ENCODE measurements around the gene SIX1. TPM values are rescaled to one million over a fixed set of nuclear protein-coding genes. Genes with fewer than 3 reads are reported as not detected.
A peak's percentile ranks its signal among the peaks of the same experiment; 100 is the strongest.

The SIX1 gene
- total RNA-seq = under 0.01 and 0.64 TPM in 2 replicates

DNA sequence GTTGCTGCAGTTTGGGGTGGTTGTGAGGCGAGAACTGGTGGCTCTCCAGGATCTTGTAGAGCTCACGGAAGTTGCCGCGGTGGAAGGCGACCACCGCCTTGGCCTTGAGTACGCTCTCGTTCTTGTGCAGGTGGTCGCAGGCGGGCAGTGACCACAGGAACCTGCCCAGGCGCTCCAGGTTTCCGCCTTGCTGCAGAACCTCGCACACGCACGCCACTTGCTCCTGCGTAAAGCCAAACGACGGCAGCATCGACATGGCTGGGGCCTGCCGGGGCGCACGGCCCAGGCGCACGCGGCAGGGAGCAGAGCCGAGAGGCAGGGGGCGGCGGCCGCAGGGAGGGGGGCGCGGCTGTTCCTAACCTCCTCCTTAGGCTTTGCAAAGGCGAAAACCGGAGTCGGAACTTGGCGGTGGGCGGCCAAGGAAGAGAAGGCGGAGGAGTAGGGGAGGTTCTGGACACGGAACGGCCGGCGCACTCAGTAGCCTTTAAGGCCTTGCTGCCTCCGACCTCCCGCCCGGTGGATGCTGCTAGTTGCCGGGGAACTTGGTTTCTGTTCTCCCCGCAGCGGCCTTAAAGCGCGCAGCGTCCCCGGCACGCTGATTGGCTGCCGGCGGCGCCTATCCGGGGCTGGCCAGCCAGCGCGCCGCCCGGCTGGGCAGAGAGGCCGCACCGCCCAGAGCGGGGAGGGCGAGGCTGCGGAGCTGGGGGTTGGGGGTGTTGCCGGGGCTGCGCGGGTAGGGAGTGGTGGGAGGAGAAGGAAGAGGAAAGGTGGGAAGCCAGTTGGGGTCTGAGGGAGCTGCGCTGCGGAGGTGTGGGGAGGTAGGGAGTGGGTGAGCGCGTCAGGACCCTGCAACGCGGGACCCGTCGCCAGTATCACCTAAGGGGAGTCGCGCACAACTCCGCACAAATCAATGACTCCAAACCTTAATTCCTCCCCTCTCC is at the start of gene SIX1:
SIX1 (minus strand) TSS at position 544 of the 941 bp plus-strand sequence; CDS start at position 256, 288 bp downstream.
- H3K4me3 ChIP-seq (ENCODE audit: low read depth, low read length) = peak within 1 kb of the TSS; percentile 55
- TF ChIP-seq, protein P1, sequence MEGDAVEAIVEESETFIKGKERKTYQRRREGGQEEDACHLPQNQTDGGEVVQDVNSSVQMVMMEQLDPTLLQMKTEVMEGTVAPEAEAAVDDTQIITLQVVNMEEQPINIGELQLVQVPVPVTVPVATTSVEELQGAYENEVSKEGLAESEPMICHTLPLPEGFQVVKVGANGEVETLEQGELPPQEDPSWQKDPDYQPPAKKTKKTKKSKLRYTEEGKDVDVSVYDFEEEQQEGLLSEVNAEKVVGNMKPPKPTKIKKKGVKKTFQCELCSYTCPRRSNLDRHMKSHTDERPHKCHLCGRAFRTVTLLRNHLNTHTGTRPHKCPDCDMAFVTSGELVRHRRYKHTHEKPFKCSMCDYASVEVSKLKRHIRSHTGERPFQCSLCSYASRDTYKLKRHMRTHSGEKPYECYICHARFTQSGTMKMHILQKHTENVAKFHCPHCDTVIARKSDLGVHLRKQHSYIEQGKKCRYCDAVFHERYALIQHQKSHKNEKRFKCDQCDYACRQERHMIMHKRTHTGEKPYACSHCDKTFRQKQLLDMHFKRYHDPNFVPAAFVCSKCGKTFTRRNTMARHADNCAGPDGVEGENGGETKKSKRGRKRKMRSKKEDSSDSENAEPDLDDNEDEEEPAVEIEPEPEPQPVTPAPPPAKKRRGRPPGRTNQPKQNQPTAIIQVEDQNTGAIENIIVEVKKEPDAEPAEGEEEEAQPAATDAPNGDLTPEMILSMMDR (IDR thresholded peaks at IDR 0.05; ENCODE audit: insufficient read depth, low read depth, low read length) = no peak
- peak; percentile 84 for DNase-seq (ENCODE audit: low read depth)

DNA sequence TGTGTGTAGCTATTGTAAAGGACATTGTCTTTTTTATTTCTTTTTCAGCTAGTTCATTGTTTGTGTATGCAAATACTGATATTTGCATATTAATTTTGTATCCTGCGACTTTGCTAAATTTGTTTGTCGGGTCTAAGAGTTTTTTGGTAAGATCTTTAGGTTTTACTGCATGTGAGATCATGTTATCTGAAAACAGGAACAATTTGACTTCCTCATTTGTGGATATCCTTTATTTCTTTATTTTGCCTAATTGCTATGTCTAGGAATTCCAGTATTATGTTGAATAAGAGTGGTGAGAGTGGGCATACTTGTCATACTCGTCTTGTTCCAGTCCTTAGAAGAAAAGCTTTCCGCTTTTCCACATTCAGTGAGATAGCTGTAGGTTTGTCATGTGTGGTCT is 46.0 kb upstream of the SIX1 start:
- no peak for DNase-seq (ENCODE audit: low read depth)
- TF ChIP-seq, protein P1 (IDR thresholded peaks at IDR 0.05; ENCODE audit: insufficient read depth, low read depth, low read length) = no peak
- H3K4me3 ChIP-seq (ENCODE audit: low read depth, low read length) = no peak overlapping the region

GRCh38 chr14:60691383-60692113 is 42.3 kb upstream of the SIX1 start:
- TF ChIP-seq, protein P1 (IDR thresholded peaks at IDR 0.05; ENCODE audit: insufficient read depth, low read depth, low read length) = no peak
- no peak for DNase-seq (ENCODE audit: low read depth)
- no peak overlapping the region for H3K4me3 ChIP-seq (ENCODE audit: low read depth, low read length)

DNA sequence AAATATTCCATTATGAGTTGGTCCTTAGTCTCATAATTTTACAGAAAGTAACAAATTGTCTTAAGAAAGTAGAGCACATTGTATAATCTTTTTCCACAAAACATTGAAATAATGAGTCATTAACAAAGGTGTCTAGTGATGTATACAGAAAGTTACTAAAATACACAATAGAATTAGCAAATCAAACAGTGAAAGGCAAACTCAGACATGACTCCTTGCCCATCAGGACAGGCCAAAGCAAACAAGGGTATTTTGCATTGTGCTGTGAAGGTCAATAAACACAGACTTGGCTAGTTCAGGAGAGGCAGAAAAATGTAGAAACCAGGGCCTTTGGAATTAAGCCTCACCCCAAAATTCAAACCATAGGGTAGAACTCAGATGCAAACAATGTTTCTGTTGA is 37.6 kb upstream of the SIX1 start:
- H3K4me3 ChIP-seq (ENCODE audit: low read depth, low read length) = no peak overlapping the region
- TF ChIP-seq, protein P1 (IDR thresholded peaks at IDR 0.05; ENCODE audit: insufficient read depth, low read depth, low read length) = no peak
- no peak for DNase-seq (ENCODE audit: low read depth)

- no peak overlapping the region for H3K4me3 ChIP-seq (ENCODE audit: low read depth, low read length)
- TF ChIP-seq, protein P1 (IDR thresholded peaks at IDR 0.05; ENCODE audit: insufficient read depth, low read depth, low read length) = no peak
- no peak for DNase-seq (ENCODE audit: low read depth)
These were observed 34.9 kb upstream of the SIX1 start for GRCh38 chr14:60684203-60684602.

DNA sequence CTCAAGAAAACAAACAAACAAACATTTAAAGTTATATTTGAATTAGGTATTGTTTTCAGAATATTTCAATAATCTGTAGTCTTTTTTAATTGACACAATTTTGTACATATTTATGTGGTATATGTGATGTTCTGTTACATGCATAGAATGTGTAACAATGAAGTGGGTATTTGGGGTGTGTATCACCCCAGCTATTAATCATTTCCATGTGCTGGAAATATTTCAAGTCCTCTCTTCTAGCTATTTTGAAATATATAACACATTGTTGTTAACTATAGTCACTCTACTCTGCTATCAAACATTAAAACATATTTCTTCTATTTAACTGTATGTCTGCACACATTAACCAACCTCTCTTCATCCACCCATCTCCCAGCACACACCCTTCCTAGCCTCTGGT is 32.0 kb upstream of the SIX1 start:
- TF ChIP-seq, protein P1 (IDR thresholded peaks at IDR 0.05; ENCODE audit: insufficient read depth, low read depth, low read length) = no peak
- no peak for DNase-seq (ENCODE audit: low read depth)
- no peak overlapping the region for H3K4me3 ChIP-seq (ENCODE audit: low read depth, low read length)

Measured in fibroblast of villous mesenchyme (primary cell).